ENCODE data around the gene ATP5F1D.

- no peak for TF ChIP-seq RXRA (CRISPR knock-in tag; IDR thresholded peaks at IDR 0.05)
- TF ChIP-seq MAZ (IDR thresholded peaks at IDR 0.05; ENCODE audit: borderline replicate concordance, low read depth, low read length) = no peak
- no peak for TF ChIP-seq MAZ (CRISPR knock-in tag; IDR thresholded peaks at IDR 0.05; ENCODE audit: low read depth)
- TF ChIP-seq, protein P1, sequence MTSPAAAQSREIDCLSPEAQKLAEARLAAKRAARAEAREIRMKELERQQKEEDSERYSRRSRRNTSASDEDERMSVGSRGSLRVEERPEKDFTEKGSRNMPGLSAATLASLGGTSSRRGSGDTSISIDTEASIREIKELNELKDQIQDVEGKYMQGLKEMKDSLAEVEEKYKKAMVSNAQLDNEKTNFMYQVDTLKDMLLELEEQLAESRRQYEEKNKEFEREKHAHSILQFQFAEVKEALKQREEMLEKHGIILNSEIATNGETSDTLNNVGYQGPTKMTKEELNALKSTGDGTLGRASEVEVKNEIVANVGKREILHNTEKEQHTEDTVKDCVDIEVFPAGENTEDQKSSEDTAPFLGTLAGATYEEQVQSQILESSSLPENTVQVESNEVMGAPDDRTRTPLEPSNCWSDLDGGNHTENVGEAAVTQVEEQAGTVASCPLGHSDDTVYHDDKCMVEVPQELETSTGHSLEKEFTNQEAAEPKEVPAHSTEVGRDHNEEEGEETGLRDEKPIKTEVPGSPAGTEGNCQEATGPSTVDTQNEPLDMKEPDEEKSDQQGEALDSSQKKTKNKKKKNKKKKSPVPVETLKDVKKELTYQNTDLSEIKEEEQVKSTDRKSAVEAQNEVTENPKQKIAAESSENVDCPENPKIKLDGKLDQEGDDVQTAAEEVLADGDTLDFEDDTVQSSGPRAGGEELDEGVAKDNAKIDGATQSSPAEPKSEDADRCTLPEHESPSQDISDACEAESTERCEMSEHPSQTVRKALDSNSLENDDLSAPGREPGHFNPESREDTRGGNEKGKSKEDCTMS (CRISPR knock-in tag; conservative IDR thresholded peaks at IDR 0.05) = no peak
- TF ChIP-seq ZBTB7A (CRISPR knock-in tag; IDR thresholded peaks at IDR 0.05) = no peak
- TF ChIP-seq USF2 (IDR thresholded peaks at IDR 0.05; ENCODE audit: low read depth, low read length) = no peak
- TF ChIP-seq USF2 (CRISPR knock-in tag; IDR thresholded peaks at IDR 0.05; ENCODE audit: borderline replicate concordance) = no peak
- TF ChIP-seq, protein P2, sequence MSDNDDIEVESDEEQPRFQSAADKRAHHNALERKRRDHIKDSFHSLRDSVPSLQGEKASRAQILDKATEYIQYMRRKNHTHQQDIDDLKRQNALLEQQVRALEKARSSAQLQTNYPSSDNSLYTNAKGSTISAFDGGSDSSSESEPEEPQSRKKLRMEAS (IDR thresholded peaks at IDR 0.05) = no peak
- TF ChIP-seq, protein P3, sequence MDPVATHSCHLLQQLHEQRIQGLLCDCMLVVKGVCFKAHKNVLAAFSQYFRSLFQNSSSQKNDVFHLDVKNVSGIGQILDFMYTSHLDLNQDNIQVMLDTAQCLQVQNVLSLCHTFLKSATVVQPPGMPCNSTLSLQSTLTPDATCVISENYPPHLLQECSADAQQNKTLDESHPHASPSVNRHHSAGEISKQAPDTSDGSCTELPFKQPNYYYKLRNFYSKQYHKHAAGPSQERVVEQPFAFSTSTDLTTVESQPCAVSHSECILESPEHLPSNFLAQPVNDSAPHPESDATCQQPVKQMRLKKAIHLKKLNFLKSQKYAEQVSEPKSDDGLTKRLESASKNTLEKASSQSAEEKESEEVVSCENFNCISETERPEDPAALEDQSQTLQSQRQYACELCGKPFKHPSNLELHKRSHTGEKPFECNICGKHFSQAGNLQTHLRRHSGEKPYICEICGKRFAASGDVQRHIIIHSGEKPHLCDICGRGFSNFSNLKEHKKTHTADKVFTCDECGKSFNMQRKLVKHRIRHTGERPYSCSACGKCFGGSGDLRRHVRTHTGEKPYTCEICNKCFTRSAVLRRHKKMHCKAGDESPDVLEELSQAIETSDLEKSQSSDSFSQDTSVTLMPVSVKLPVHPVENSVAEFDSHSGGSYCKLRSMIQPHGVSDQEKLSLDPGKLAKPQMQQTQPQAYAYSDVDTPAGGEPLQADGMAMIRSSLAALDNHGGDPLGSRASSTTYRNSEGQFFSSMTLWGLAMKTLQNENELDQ (CRISPR knock-in tag; IDR thresholded peaks at IDR 0.05; ENCODE audit: borderline replicate concordance) = no peak
- no peak for TF ChIP-seq ZNF17 (CRISPR knock-in tag; IDR thresholded peaks at IDR 0.05)
- no peak for TF ChIP-seq RAD51 (IDR thresholded peaks at IDR 0.05; ENCODE audit: borderline replicate concordance)
Measured at GRCh38 chr19:1234051-1234954, 7.2 kb upstream of the ATP5F1D start.

Measured in HepG2 (cell line).